HG03039 (cell line): ENCODE results near the gene THAP8.
A peak's percentile ranks its signal among the peaks of the same experiment; 100 is the strongest.

ENCODE experiments used
- ATAC-seq: cut with Tn5 transposase; IDR thresholded peaks from one replicate; pipeline ENCODE4 v1.9.1; 2021; ENCODE audit warnings: mild to moderate bottlenecking, moderate library complexity; ENCODE audit not compliant: unreplicated experiment

THAP8 gene

GRCh38 chr19:36030264-36031148 is 23.6 kb downstream of the THAP8 start:
- no peak for ATAC-seq

DNA sequence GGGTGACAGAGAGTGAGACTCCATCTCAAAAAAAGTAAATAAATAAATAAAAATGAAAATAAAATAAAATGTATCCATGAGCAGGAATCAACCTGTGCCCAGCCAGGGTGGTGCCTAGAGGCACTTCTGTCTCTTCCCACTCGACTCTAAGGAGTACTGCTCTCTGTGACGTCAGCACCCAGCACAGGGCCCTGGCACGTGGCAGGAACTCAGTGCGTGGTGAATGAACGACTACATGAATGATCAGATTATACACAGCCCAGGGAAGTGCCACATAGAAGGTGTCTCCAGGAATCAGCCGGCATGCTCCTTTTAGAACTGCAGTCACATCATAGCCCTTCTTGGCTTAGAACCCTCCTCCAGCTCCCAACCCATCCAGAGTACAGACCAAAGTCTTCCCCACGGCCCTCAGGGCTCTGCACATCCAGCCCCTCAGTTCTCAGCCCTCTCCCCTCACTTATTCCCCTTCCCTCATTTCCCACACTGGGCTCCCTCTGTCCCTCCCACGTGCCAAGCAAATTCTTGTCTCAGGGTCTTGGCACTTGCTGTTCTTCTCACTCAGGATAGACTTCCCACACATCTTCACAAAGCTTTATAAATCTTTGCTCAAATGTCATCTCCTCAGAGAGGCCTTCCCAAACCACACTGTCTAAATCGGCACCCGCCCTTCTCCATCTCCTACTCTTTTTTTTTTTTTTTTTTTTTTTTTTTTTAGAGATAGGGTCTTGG is 25.6 kb downstream of the THAP8 start:
- no peak for ATAC-seq

DNA sequence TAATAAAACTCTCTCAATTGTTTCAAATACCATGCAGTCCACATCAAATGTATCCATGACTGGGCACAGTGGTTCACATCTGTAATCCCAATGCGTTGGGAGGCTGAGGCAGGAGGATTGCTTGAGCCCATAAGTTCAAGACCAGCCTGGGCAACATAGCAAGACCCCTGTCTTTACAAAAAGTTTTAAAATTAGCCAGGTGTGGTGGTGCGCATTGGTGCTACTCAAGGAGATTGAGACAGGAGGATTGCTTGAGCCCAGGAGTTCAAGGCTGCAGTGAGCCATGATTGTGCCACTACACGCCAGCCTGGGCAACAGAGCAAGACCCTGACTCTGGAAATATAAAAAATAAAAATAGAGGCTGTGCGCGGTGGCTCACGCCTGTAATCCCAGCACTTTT is 26.4 kb downstream of the THAP8 start:
- ATAC-seq = no peak

GRCh38 chr19:36026091-36026876 is 27.8 kb downstream of the THAP8 start:
- ATAC-seq = no peak

DNA sequence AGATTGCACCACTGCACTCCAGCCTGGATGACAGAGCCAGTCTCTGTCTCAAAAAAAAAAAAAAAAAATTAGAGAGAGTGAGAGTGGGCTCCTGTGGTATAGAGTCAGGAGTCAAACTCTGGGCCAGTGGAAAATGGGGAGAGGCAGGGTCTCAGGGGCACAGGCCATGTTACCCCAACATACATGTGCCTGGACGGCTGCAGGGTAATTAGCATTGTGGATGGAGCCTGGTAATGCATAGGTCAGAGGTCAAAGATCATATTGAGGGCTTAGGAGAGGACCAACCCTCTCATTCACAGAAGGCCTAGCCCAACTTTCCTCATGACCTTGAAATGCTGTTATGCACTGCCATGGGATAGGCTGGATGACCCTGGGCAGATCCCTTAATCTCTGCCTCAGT is 28.5 kb downstream of the THAP8 start:
- ATAC-seq = no peak

GRCh38 chr19:36023432-36023831 is 30.7 kb downstream of the THAP8 start:
- ATAC-seq = no peak

DNA sequence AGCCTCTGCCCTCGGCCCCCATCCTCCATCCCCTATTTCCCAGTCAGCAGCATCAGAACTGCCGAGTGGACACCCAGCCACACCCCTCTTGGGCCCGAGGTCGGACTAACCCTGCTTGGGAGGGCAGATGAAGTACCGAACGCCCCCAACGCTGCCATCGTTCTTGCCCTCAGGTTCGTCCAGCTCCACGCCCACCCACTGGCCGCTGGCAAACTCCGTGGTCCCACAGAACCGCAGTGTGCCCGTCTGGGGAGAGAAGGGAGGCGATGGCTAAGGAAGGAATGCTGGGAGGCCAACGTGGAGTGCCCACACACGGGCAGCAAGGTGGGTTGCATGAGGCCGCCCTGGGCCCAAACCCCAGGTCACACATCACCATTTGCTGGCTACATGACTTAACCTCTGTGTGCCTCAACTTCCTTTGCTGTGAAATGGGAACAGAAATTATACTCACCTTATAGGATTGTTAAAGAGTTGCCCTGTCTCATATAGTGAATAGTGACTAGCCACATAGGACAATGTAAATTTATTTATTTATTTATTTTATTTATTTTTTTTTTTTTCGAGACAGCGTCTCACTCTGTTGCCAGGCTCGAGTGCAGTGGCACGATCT is 34.9 kb downstream of the THAP8 start:
- ATAC-seq = no peak

- ATAC-seq = peak; percentile 95
These were observed 39.8 kb downstream of the THAP8 start, which contains the start of gene ALKBH6 for GRCh38 chr19:36014012-36014924. Gene ALKBH6 (minus strand): TSS chr19:36014213. CDS start chr19:36013397, 816 bp downstream.

- no peak for ATAC-seq
These were observed 40.6 kb downstream of the THAP8 start for GRCh38 chr19:36013280-36014011.

DNA sequence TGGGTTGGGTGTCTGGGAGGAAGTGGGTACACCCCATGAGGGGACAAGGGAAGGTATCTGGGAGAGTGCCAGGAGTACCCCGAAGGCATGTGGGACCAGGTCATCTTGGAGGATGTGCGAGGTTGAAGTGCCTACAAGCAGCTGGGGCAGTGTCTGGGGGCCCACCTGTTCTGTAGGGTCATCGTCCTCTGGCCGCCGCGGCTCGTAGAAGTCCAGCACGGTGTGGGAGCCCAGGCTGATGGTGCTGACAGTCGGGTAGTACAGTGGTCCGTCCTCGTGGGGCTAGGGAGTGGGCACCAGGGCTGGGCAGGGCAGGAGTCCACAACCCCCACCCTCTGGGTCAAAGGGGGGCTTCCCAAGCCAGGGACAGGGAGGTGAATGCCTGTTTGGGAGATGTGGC is 43.7 kb downstream of the THAP8 start:
- ATAC-seq = no peak

- ATAC-seq = no peak
These were observed 44.3 kb downstream of the THAP8 start for GRCh38 chr19:36009633-36010379.

- no peak for ATAC-seq
These were observed 44.9 kb downstream of the THAP8 start for GRCh38 chr19:36009220-36009619.

GRCh38 chr19:36008336-36008978 is 45.6 kb downstream of the THAP8 start, which contains the start of gene SYNE4:
Gene SYNE4 (minus strand): TSS chr19:36008813. CDS start chr19:36008681, 132 bp downstream.
- no peak for ATAC-seq

GRCh38 chr19:36006955-36007354 is 47.1 kb downstream of the THAP8 start:
- ATAC-seq = no peak

- no peak for ATAC-seq
These were observed 50.8 kb downstream of the THAP8 start for GRCh38 chr19:36003284-36003683.

GRCh38 chr19:36001605-36002004 is 52.5 kb downstream of the THAP8 start:
- no peak for ATAC-seq

- no peak for ATAC-seq
These were observed 57.3 kb downstream of the THAP8 start for GRCh38 chr19:35996777-35997176.
